ENCODE results near the gene RAB33A. TPM values are rescaled to one million over a fixed set of nuclear protein-coding genes. Genes with fewer than 3 reads are reported as not detected.

RAB33A gene
- polyA plus RNA-seq, 1 experiment = 5.1 TPM

GRCh38 chrX:130155564-130155963 is 16.2 kb upstream of the RAB33A start:
- ChIA-PET POLR2A (no interaction called here), CTCF (interaction anchor here (1.2 kb wide), 1 partner anchor 10 kb away, joined by 4 read pairs; no protein-coding TSS in a partner anchor)
- no peak for TF ChIP-seq CTCF (IDR thresholded peaks at IDR 0.05; ENCODE audit: insufficient read depth, low read depth, low read length)
- Histone ChIP-seq H3K4me3 (ENCODE audit: low read depth, low read length) (no peak overlapping the region), H3K36me3 (ENCODE audit: control insufficient read depth, insufficient read depth, low read length) (no peaks in the 10 kb centered on the region), H3K27me3 (ENCODE audit: control insufficient read depth, insufficient read depth, low read length) (no peaks in the 10 kb centered on the region)
- DNase-seq (ENCODE audit: low read depth) = no peak

- DNase-seq (ENCODE audit: low read depth) = no peak
- TF ChIP-seq CTCF (IDR thresholded peaks at IDR 0.05; ENCODE audit: insufficient read depth, low read depth, low read length) = no peak
- Histone ChIP-seq H3K4me3 (ENCODE audit: low read depth, low read length) (no peak overlapping the region), H3K36me3 (ENCODE audit: control insufficient read depth, insufficient read depth, low read length) (no peaks in the 10 kb centered on the region), H3K27me3 (ENCODE audit: control insufficient read depth, insufficient read depth, low read length) (no peaks in the 10 kb centered on the region)
- POLR2A ChIA-PET = no interaction called here
- CTCF ChIA-PET = interaction anchor here (0.5 kb wide), 1 partner anchor 50 kb away, joined by 4 read pairs; no protein-coding TSS in a partner anchor
These were observed 13.5 kb upstream of the RAB33A start for GRCh38 chrX:130158311-130158710.

- CTCF ChIA-PET = no interaction called here
- DNase-seq (ENCODE audit: low read depth) = no peak
- H3K27me3 ChIP-seq (ENCODE audit: control insufficient read depth, insufficient read depth, low read length) = no peaks in the 10 kb centered on the region
- TF ChIP-seq CTCF (IDR thresholded peaks at IDR 0.05; ENCODE audit: insufficient read depth, low read depth, low read length) = no peak
- H3K4me3 ChIP-seq (ENCODE audit: low read depth, low read length) = no peak overlapping the region
- no peaks in the 10 kb centered on the region for H3K36me3 ChIP-seq (ENCODE audit: control insufficient read depth, insufficient read depth, low read length)
- POLR2A ChIA-PET = no interaction called here
These were observed 12.0 kb upstream of the RAB33A start for GRCh38 chrX:130159776-130160175.

GRCh38 chrX:130162094-130162735 is 9.5 kb upstream of the RAB33A start:
- CTCF ChIA-PET = no interaction called here
- no peak for DNase-seq (ENCODE audit: low read depth)

GRCh38 chrX:130163398-130163797 is 8.4 kb upstream of the RAB33A start:
- TF ChIP-seq CTCF (IDR thresholded peaks at IDR 0.05; ENCODE audit: insufficient read depth, low read depth, low read length) = no peak
- DNase-seq (ENCODE audit: low read depth) = no peak
- no peak overlapping the region for H3K4me3 ChIP-seq (ENCODE audit: low read depth, low read length)
- no peaks in the 10 kb centered on the region for H3K36me3 ChIP-seq (ENCODE audit: control insufficient read depth, insufficient read depth, low read length)
- H3K27me3 ChIP-seq (ENCODE audit: control insufficient read depth, insufficient read depth, low read length) = no peaks in the 10 kb centered on the region
- CTCF ChIA-PET = no interaction called here
- POLR2A ChIA-PET = no interaction called here

More at GRCh38 chrX:130162094-130162735, 9.5 kb upstream of the RAB33A start:
- Histone ChIP-seq H3K36me3 (ENCODE audit: control insufficient read depth, insufficient read depth, low read length) (no peaks in the 10 kb centered on the region), H3K4me3 (ENCODE audit: low read depth, low read length) (no peak overlapping the region), H3K27me3 (ENCODE audit: control insufficient read depth, insufficient read depth, low read length) (no peaks in the 10 kb centered on the region)
- POLR2A ChIA-PET = no interaction called here
- no peak for TF ChIP-seq CTCF (IDR thresholded peaks at IDR 0.05; ENCODE audit: insufficient read depth, low read depth, low read length)

All from BJ (cell line).